Measurements from ENCODE around the gene C1orf87.

GRCh38 chr1:60065199-60065598 lies 8.4 kb downstream of the C1orf87 start:
- no peak for TF ChIP-seq RAD21 (IDR thresholded peaks at IDR 0.05; ENCODE audit: low read length)
- TF ChIP-seq SMC3 (IDR thresholded peaks at IDR 0.05; ENCODE audit: low read depth, low read length): no peak
- TF ChIP-seq CTCF (IDR thresholded peaks at IDR 0.05): no peak

Data from SK-N-SH (cell line).